ENCODE results near the gene PPP2CA. TPM values are rescaled to one million over a fixed set of nuclear protein-coding genes. Genes with fewer than 3 reads are reported as not detected.

The PPP2CA gene
- total and polyA plus RNA-seq, 2 of the 13 experiments (the other 11 are each of a cell fraction or from before 2014, with no cell fraction given): 82.4 to 171 TPM

DNA sequence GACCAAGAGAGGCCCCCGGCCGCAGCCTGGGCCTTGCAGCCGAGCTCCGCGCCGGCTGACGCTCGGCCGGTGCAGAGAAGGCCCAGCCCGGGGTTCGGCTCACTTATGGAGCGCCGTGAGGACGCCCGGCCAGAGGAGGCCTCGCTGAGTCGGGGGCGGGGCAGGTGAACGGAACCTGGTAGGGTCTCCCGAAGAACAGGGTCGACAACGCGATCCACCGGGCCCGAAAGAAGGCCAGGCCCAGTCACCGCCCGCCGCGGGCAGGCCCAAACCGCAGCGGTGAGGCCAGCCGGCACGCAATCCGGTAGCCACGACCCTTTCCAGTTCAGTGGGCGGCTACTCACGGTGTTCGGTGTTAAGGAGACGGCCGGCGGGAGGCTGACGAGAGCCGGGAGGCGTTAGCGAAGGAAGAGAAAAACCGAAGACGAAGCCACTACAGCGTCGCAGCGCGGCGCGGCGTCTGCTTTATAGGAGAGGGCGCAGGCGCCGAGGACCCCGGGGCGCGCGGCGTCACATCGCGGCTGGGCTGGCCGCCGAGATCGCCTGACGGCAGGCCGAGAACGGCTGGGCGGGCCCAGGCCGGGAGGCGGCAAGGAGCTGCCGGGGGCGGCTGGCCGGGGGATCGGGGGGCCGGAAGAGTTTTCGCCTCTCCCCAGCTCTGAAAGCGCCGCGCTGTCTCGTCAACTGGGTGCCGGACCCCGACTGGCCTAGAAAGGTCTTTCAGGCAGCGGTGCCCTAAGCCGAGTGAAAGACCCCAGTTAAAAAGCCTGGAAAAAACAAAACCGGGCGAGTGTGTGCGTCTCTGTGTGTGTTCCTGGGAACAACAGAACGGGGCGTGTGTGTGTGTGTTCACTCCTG is 49.1 kb downstream of the PPP2CA start, which contains the start of gene SKP1 (continued):
- TF ChIP-seq, protein P1, sequence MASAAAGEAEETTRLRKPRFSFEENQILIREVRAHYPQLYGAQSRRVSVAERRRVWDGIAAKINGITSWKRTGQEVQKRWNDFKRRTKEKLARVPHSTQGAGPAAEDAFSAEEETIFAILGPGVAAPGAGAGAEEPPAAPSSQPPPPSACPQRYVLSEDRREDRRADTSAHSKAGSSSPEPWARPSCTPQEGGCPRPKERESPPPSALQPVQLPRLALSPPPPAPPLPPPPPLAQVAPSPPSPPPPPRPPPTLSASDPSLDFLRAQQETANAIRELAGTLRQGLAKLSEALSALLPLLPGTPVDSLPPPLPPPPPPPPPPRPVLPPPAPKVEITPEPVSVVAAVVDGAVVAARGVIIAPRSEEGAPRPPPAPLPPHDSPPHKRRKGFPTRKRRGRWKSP (CRISPR knock-in tag; IDR thresholded peaks at IDR 0.05): peak; percentile 79
- no peak for TF ChIP-seq ZNF101 (CRISPR knock-in tag; IDR thresholded peaks at IDR 0.05; ENCODE audit: borderline replicate concordance, low read depth)
- no peak for TF ChIP-seq SMC3 (IDR thresholded peaks at IDR 0.05; ENCODE audit: low read length)
- TF ChIP-seq CBX5 (CRISPR knock-in tag; IDR thresholded peaks at IDR 0.05; ENCODE audit: borderline replicate concordance): no peak
- TF ChIP-seq MED1 (CRISPR knock-in tag; IDR thresholded peaks at IDR 0.05): peak; percentile 70
- TF ChIP-seq CENPT (CRISPR knock-in tag; IDR thresholded peaks at IDR 0.05; ENCODE audit: low read depth): 0 out of 2 replicates have a peak, but pooled peaks have one; percentile 35
- TF ChIP-seq ZFP62 (CRISPR knock-in tag; IDR thresholded peaks at IDR 0.05): no peak
- TF ChIP-seq HOXA9 (CRISPR knock-in tag; IDR thresholded peaks at IDR 0.05; ENCODE audit: borderline replicate concordance): peak; percentile 37; the same call in 1 of the 2 replicates
- TF ChIP-seq, protein P2, sequence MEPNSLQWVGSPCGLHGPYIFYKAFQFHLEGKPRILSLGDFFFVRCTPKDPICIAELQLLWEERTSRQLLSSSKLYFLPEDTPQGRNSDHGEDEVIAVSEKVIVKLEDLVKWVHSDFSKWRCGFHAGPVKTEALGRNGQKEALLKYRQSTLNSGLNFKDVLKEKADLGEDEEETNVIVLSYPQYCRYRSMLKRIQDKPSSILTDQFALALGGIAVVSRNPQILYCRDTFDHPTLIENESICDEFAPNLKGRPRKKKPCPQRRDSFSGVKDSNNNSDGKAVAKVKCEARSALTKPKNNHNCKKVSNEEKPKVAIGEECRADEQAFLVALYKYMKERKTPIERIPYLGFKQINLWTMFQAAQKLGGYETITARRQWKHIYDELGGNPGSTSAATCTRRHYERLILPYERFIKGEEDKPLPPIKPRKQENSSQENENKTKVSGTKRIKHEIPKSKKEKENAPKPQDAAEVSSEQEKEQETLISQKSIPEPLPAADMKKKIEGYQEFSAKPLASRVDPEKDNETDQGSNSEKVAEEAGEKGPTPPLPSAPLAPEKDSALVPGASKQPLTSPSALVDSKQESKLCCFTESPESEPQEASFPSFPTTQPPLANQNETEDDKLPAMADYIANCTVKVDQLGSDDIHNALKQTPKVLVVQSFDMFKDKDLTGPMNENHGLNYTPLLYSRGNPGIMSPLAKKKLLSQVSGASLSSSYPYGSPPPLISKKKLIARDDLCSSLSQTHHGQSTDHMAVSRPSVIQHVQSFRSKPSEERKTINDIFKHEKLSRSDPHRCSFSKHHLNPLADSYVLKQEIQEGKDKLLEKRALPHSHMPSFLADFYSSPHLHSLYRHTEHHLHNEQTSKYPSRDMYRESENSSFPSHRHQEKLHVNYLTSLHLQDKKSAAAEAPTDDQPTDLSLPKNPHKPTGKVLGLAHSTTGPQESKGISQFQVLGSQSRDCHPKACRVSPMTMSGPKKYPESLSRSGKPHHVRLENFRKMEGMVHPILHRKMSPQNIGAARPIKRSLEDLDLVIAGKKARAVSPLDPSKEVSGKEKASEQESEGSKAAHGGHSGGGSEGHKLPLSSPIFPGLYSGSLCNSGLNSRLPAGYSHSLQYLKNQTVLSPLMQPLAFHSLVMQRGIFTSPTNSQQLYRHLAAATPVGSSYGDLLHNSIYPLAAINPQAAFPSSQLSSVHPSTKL (CRISPR knock-in tag; IDR thresholded peaks at IDR 0.05): peak; percentile 56; the same call in 1 of the 2 replicates
- TF ChIP-seq NONO (IDR thresholded peaks at IDR 0.05): no peak
- peak; percentile 56; the same call in 1 of the 2 replicates for TF ChIP-seq NONO (CRISPR knock-in tag; conservative IDR thresholded peaks at IDR 0.05)
- no peak for TF ChIP-seq ELF4 (CRISPR knock-in tag; IDR thresholded peaks at IDR 0.05; ENCODE audit: borderline replicate concordance)
- TF ChIP-seq KLF9 (CRISPR knock-in tag; IDR thresholded peaks at IDR 0.05; ENCODE audit: low read depth): 0 out of 2 replicates have a peak, but pooled peaks have one; percentile 59
- TF ChIP-seq, protein P3, sequence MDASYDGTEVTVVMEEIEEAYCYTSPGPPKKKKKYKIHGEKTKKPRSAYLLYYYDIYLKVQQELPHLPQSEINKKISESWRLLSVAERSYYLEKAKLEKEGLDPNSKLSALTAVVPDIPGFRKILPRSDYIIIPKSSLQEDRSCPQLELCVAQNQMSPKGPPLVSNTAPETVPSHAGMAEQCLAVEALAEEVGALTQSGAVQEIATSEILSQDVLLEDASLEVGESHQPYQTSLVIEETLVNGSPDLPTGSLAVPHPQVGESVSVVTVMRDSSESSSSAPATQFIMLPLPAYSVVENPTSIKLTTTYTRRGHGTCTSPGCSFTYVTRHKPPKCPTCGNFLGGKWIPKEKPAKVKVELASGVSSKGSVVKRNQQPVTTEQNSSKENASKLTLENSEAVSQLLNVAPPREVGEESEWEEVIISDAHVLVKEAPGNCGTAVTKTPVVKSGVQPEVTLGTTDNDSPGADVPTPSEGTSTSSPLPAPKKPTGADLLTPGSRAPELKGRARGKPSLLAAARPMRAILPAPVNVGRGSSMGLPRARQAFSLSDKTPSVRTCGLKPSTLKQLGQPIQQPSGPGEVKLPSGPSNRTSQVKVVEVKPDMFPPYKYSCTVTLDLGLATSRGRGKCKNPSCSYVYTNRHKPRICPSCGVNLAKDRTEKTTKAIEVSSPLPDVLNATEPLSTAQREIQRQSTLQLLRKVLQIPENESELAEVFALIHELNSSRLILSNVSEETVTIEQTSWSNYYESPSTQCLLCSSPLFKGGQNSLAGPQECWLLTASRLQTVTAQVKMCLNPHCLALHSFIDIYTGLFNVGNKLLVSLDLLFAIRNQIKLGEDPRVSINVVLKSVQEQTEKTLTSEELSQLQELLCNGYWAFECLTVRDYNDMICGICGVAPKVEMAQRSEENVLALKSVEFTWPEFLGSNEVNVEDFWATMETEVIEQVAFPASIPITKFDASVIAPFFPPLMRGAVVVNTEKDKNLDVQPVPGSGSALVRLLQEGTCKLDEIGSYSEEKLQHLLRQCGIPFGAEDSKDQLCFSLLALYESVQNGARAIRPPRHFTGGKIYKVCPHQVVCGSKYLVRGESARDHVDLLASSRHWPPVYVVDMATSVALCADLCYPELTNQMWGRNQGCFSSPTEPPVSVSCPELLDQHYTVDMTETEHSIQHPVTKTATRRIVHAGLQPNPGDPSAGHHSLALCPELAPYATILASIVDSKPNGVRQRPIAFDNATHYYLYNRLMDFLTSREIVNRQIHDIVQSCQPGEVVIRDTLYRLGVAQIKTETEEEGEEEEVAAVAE (CRISPR knock-in tag; IDR thresholded peaks at IDR 0.05; ENCODE audit: borderline replicate concordance): no peak
- TF ChIP-seq ZNF354B (CRISPR knock-in tag; IDR thresholded peaks at IDR 0.05): peak; percentile 97; the same call in 1 of the 2 replicates
- TF ChIP-seq, protein P4, sequence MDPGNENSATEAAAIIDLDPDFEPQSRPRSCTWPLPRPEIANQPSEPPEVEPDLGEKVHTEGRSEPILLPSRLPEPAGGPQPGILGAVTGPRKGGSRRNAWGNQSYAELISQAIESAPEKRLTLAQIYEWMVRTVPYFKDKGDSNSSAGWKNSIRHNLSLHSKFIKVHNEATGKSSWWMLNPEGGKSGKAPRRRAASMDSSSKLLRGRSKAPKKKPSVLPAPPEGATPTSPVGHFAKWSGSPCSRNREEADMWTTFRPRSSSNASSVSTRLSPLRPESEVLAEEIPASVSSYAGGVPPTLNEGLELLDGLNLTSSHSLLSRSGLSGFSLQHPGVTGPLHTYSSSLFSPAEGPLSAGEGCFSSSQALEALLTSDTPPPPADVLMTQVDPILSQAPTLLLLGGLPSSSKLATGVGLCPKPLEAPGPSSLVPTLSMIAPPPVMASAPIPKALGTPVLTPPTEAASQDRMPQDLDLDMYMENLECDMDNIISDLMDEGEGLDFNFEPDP (CRISPR knock-in tag; conservative IDR thresholded peaks at IDR 0.05): peak; percentile 89; the same call in 1 of the 2 replicates
- peak; percentile 25; the same call in 1 of the 2 replicates for TF ChIP-seq SOX5 (CRISPR knock-in tag; IDR thresholded peaks at IDR 0.05; ENCODE audit: borderline replicate concordance)

Measured in HepG2 (cell line).